GM19025 (cell line): Measurements from ENCODE around the gene ATP5F1D.

Source experiments
- ATAC-seq: cut with Tn5 transposase; IDR thresholded peaks from one replicate; pipeline ENCODE4 v1.9.1; 2021; ENCODE audit warnings: mild to moderate bottlenecking, low read depth, moderate library complexity; ENCODE audit not compliant: unreplicated experiment

Gene ATP5F1D

DNA sequence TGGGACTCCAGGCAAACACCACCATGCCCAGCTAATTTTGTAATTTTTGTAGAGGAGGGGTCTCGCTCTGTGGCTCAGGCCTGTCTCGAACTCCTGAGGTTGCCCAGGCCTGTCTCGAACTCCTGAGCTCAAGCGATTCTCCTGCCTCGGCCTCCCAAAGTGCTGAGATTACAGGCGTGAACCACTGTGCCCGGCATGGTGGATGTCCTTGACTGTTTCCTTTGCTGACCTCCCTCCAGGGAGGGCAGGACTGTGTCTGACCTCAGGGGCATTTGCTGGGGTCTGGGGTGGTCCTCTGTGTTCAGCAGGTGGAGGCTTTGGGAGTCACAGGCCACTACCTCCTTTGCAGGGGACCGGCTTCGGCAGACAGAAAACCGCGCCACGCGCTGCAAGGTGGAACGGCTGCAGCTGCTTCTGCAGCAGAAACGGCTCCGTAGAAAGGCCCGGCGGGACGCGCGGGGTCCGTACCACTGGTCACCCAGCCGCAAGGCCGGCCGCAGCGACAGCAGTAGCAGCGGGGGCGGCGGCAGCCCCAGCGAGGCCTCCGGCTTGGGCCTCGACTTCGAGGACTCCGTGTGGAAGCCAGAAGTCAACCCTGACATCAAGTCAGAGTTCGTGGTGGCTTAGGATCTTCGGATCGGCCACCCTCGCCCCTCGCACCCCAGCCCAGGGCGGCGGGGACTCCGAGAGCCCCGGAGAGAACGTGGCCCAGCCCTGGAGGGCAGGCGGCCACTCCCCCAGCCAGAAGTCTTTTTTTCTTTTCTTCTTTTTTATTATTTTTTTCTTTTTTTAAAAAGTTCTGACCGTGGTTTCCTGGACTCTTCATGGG, 15.3 kb downstream of the ATP5F1D start:
- ATAC-seq, result no peak

DNA sequence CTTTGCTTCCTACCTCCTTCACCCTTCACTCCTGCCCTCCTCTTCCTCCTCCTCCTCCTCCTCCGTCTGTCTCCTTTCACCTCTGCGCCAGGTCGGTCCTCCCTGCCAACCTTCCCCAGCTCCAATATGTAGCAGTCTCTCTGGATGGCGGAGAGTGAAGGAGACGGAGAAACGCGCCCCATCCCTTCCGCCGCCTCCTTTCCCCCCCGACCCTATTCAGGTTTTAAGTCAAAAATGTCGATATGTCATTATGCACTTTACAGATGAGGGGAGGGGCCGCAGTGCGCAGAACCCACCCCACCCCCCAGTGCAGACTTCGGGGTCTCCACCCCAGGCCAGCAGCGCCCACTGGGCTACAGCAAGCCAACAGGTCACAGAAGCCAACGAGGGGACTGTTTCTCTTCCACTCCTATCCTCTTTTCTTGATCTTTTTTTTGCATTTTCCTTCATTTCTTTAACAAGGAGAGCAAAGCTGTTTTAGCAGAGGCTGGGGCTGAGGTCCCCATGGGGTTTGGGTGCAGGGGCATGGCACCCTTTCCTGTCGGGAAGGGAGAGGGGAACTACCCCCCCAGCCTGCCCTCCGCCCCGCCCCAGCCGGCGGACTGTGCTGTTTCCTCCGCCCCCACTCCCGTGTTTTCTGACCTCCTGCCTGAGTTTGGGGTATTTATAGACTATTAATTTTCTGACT, 16.1 kb downstream of the ATP5F1D start:
- ATAC-seq, result no peak

DNA sequence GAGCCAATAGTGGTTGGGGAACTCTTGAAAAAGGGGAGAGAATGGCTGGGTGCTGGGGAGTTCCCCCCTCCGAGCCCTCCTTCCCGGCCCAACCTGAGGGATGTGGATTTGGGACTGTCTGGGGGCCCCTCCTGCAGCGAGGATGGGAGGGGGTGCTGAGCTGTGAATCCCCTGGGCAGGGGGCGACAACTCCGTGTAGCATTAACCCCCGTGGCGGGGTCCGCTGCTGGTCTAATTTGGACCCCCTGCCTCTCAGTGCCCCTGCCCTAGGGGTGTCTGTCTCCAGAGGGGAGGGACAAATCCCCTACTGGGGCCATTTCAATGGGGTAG, 16.6 kb downstream of the ATP5F1D start:
- ATAC-seq, result no peak

DNA sequence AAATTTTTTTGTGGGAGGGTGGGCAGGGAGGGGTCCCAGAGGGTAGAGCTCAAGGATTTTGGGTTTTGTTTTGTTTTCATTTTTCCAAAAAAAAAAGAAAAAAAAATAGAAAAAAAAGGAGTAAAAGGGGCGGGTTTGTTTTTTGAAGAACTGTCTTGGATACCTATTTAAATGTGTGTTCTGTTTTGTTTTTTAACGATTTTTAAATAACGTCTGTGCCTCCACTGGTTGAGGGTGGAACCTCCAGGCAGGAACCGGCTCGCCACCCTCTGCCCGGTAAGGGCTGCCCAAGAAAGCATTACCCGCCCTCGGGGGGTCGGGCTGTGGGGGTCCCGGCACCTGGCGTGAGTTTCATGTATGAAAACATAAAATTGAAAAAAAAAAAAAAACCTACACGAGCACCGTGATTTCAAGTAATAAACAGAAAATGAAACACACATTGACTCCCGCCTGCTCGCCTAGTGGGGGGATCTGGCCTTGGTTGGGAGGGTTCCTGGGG, 17.2 kb downstream of the ATP5F1D start:
- ATAC-seq, result no peak

DNA sequence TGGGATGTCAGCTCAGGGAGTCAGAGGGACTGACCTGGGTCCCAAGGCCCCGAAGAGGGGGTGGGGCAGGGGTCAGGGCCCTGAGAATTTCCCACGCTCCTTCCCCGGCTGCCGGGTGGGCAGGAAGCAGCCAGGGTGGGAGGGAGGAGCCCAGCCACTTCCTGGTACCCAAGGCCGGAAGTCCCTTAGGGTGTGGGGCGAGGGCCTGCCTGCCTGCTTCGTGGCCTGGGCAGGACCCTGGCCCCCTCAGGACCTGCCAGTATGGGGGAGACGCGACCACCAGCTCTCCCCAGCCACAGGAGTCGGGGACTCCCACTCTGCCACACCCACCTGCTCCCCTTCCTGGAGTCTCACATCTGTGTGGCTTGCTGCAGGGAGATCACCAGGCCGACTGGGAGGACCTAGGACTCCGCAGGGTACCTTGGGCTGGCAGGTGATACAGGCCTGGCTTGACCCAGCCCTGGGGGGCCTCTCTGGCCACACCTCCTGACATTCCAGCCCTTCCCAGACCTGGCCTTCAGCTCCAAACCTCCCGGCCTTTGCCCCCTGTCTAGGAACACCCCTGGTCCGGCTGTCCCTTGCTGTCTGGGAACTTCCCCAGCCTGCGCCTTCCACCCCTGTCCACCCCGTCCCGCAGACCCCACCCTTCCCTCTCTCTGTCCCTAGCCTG, 17.8 kb downstream of the ATP5F1D start:
- ATAC-seq, result peak; percentile 29

DNA sequence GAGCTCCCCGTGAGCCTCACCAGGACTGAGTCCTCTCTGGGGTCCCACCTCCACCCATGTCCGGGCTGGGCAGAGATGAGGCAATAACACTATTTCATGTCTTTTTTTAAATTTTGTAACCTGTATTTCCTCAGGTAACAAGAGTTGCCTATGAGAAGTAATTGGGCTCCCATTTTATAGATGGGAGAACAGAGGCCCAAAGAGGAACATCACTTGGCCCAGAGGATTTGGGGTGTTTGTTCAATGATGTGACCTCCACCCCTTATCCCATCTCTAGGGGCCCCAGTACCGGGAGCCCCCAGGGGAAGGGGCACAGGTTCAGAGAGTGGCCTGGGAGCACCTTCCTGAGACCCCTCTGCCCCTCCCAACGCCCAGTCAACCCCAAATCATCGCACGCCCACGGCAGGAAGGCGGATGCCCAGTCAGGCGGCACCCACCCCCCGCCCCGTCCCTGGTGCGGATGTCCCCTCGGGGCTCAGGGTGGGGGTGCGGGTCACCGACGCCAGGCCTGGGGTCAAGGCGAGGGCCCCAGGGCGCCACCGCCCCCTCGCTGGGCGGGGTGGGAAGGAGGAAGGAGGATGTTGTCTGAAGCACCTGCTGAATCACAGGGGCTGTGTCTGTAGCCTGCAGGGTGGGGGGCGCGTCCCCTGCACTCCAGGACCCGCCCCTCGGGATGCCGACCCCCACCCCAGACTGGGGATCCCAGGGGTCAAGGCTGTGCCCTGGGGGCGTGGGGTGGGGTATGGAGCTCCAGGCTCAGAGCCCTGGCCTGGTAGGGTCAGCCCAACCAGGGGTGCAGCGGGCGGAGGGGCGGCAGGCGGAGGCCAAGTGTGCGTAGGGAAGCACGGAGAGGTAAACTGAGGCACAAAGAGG, 18.6 kb downstream of the ATP5F1D start:
- ATAC-seq, result no peak

GRCh38 chr19:1260749-1261537, 19.4 kb downstream of the ATP5F1D start:
- peak; percentile 66 for ATAC-seq

DNA sequence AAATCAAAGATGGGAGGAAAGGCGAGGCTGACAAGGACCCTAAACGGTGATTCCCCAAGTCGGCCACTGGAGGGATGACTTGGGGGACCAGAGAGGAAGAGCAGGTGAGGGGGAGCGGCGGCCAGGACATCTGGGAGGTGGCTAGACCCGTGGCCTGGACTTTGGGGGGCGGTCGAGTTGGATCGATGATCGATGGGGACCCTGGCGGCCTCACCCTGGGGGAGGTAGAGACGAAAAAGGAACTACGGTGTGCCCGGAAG, 19.9 kb downstream of the ATP5F1D start:
- no peak for ATAC-seq

DNA sequence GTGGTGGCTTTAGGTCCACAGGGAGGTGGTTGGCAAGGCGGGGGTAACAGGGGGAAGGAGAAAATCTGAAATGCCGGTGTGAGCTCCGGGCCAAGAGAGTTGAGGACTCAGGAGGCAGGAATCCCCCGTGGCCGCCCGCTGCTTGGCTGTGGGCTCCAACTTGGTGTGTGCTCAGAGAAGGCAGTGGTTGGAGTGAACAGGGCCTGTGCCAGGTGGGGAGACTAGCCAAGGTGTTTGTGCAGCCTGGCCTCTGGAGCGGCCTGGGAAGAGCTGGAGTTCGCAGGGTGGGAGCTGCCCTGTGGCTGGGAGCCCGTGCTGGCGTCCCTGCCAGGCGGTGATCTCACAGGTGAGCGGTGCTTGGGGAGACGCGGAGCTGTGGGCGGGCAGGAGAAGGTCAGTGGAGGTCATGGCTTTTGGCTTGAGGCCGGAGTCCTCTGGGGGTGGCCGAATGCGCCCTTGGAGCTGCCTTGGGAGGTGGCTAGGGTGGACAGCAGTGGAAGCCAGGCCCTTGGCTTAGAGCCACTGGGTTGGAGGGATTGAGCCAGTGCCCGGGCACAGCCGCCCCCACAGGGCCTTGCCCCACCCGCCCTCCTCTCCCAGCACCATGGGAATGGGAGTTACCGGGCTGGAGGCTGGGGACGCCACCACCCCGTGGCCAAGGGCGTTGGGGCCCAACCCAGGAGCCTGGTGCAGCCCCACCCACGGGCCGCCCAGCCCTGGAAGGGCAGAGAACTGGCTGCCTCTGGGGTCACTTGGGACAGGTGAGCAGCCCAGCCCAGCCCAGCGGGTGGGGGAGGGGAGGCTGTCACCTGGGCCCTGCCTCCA, 20.5 kb downstream of the ATP5F1D start:
- ATAC-seq, result no peak

DNA sequence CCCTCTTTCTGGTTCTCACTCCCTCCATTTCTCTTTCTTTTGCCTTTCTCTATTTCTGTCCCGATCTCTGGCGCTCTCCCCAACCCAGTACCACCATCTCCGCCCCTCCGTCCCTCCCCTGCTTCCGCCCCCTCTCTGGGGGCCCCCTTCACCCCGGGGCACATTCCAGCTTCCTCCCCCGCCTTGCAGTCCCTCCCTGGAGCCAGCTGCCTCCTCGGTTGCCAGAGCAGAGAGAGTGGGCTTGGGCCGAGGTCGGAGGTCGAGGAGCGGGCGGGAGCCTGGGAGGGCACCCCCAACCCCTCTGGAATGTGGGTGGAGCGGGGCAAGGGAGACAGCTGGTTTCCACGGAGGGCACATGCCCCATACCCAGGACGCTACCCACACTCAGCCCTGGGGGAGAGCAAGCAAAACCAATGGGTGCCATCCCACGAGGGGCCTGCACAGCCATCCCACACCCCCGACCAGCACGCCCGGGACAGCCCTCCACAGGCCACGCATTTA, 21.1 kb downstream of the ATP5F1D start:
- ATAC-seq, result no peak

- ATAC-seq, result no peak
Measured at GRCh38 chr19:1263188-1263587, 21.6 kb downstream of the ATP5F1D start.

DNA sequence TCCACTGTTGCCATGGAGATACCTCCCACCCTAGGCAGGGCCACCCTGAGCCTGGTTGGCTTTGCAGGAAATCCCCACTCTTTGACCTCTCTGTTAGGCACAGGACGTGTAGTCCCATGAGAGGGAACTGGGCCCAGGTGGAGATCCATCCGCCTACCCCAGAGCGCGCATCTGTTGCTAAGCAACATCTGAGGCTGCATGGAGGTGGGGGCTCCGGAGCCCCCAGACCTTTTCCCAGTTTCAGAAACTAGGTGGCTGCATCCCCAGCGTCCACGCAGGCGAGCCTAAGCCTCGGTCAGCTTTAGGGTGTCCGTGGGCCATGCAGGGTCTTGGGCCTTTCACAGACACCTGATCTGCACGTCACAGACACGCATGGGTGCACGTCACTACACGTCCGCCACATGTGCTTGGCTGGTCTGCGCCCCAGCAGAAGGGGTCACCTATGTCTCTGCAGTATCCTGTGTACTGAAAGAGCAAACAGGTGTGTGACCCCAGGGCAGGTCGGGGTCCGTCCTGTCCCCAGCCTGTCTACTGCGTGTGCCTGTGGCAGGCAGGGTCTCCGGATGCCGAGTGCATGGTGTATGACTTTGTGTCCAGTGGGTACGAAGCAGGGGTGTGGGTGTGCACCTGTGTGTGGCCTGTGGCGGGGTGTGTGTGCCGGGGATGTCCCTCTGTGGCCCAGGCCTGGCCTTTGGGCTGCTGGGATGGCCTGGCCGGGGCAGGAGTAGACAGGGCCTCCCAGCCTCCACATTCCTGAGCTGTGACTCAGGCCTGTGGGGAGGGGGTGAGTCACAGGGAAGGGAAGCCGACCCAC, 23.5 kb downstream of the ATP5F1D start:
- ATAC-seq, result no peak

- no peak for ATAC-seq
Measured at GRCh38 chr19:1265615-1266128, 24.1 kb downstream of the ATP5F1D start.

DNA sequence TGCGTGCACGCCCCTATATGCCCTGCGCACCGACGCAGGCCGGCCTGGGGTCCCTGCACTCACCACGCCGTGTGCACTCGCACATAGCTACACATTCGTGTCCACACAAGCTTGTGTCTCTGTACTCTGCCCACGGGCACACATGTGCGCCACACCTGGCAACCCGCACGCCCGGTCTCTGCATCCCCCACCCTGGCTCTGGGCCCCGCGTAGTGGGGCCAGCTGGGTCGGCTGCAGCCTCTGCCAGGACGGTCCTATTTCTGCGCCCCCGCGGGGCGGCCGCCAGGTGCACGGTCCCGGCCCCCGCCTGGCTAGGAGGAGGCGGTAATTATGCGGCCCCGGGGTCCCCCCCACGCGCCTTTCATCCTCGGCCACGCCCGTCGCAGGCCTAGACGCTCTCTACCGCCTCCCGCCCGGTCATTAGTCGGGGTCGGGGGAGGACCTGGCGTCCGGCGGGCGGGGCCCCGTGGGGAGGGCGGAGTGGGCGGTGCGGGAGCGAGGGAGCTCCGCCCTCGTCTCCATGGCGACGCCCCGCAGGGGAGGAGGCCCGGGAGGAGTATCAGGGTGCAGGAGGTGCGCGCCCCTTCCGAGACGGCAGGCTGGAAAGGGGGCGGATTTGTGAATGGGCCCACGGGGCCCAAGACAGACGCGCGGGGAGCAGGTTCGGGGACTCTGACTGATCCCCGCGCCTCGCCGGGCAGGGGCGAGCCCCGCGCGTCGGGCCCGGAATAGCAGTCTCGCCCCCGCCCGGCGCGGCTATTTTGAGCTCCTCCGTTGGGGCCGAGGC, 24.8 kb downstream of the ATP5F1D start:
- peak; percentile 32 for ATAC-seq

- ATAC-seq, result peak; percentile 12
Measured at GRCh38 chr19:1266916-1267476, 25.4 kb downstream of the ATP5F1D start.

- ATAC-seq, result no peak
Measured at GRCh38 chr19:1267477-1268225, 26.1 kb downstream of the ATP5F1D start.
